SK-N-SH (cell line): ENCODE results near the gene MXRA8. TPM values are rescaled to one million over a fixed set of nuclear protein-coding genes. Genes with fewer than 3 reads are reported as not detected.
A peak's percentile ranks its signal among the peaks of the same experiment; 100 is the strongest.

Source experiments
- CTCF ChIA-PET: fragments of 300-600, 350-600 bp; formaldehyde crosslinking; extraction: SDS; loops from one replicate; lab custom pipeline; 2021; lab: Yijun Ruan, JAX
- POLR2A ChIA-PET: fragments of 350-600 bp; sonication (Branson Sonifier 250); formaldehyde crosslinking; extraction: SDS; loops from one replicate; lab custom pipeline; 2020; ENCODE audit warnings: antibody characterized with exemption, inconsistent platforms; lab: Yijun Ruan, JAX
- DNase-seq: peaks from one replicate; pipeline ENCODE4 v3.0.0; 2012
- H2AFZ ChIP-seq: fragments of 200-600 bp; sonication (generic); 2 replicates; pipeline ENCODE4 v1.8.1; 2016; ENCODE audit warnings: antibody characterized with exemption, mild to moderate bottlenecking, low read depth
- H3F3A ChIP-seq: fragments of 200-600 bp; sonication (generic); replicated peaks from 2 replicates; pipeline ENCODE3; 2016; ENCODE audit warnings: antibody characterized with exemption, mild to moderate bottlenecking; ENCODE audit not compliant: insufficient read depth
- H3K27ac ChIP-seq, 2 experiments: fragments of 200-500 bp in 1 of 2; fragments of 200-600 bp in 1 of 2; sonication (Bioruptor generic) in 1 of 2; sonication (generic), shearing (Covaris generic) in 1 of 2; 2 replicates each; pipeline versions ENCODE4 v1.5.1 to v1.6.1; 2014 to 2016; ENCODE audit warnings: low read depth in 2 of 2, inconsistent platforms in 1 of 2, low read length in 1 of 2, mild to moderate bottlenecking in 1 of 2, mixed read lengths in 1 of 2
- H3K27me3 ChIP-seq: fragments of 200-600 bp; sonication (generic), shearing (Covaris generic); 2 replicates; pipeline ENCODE4 v1.6.1; 2016; ENCODE audit warnings: mixed run types; ENCODE audit not compliant: insufficient read depth
- H3K36me3 ChIP-seq, 2 experiments: fragments of 200-500 bp in 1 of 2; fragments of 200-600 bp in 1 of 2; sonication (Bioruptor generic) in 1 of 2; sonication (generic) in 1 of 2; replicated peaks in 1 of 2; 2 replicates each; pipeline versions ENCODE3 to v1.5.1; 2014 to 2016; ENCODE audit warnings: low read length in 1 of 2, mild to moderate bottlenecking in 1 of 2; ENCODE audit not compliant: insufficient read depth in 2 of 2, control insufficient read depth in 1 of 2
- H3K4me1 ChIP-seq, 2 experiments: fragments of 200-500 bp in 1 of 2; fragments of 200-600 bp in 1 of 2; sonication (Bioruptor generic) in 1 of 2; sonication (generic), shearing (Covaris generic) in 1 of 2; 2 replicates each; pipeline versions ENCODE4 v1.5.1 to v1.6.1; 2014 to 2016; ENCODE audit warnings: low read depth in 1 of 2, low read length in 1 of 2, mixed run types in 1 of 2; ENCODE audit not compliant: insufficient read depth in 2 of 2, control insufficient read depth in 1 of 2
- H3K4me2 ChIP-seq: fragments of 200-600 bp; sonication (generic), shearing (Covaris generic); 2 replicates; pipeline ENCODE4 v1.6.1; 2017; ENCODE audit warnings: mixed run types
- H3K4me3 ChIP-seq, 2 experiments: fragments of 200-500 bp in 1 of 2; fragments of 200-600 bp in 1 of 2; sonication (Bioruptor generic) in 1 of 2; sonication (generic), shearing (Covaris generic) in 1 of 2; 2 replicates each; pipeline versions ENCODE4 v1.5.1 to v1.8.1; 2014 to 2016; ENCODE audit warnings: low read depth in 2 of 2, inconsistent platforms in 1 of 2, low read length in 1 of 2, mild to moderate bottlenecking in 1 of 2, mixed read lengths in 1 of 2, moderate library complexity in 1 of 2
- H3K79me2 ChIP-seq: fragments of 200-600 bp; sonication (generic); 2 replicates; pipeline ENCODE4 v1.8.1; 2017; ENCODE audit warnings: mild to moderate bottlenecking; ENCODE audit not compliant: insufficient read depth
- H3K9ac ChIP-seq: fragments of 200-600 bp; sonication (generic); 2 replicates; pipeline ENCODE4 v1.6.1; 2017; ENCODE audit warnings: mixed run types
- H3K9me2 ChIP-seq: fragments of 200-600 bp; sonication (generic); 2 replicates; pipeline ENCODE4 v1.6.1; 2017; ENCODE audit warnings: mixed run types
- H3K9me3 ChIP-seq: fragments of 200-600 bp; sonication (generic); 2 replicates; pipeline ENCODE4 v1.6.1; 2017; ENCODE audit warnings: mixed run types, mild to moderate bottlenecking, moderate library complexity
- H4K20me1 ChIP-seq: fragments of 200-600 bp; sonication (generic); 2 replicates; pipeline ENCODE4 v1.6.1; 2017; ENCODE audit warnings: mild to moderate bottlenecking, mixed run types; ENCODE audit not compliant: insufficient read depth
- EZH2phosphoT487 ChIP-seq: fragments of 200-600 bp; sonication (generic); IDR thresholded peaks from 2 replicates; pipeline ENCODE4 v1.6.1; 2017; ENCODE audit warnings: low read depth, mixed run types, mild to moderate bottlenecking, antibody characterized with exemption, moderate library complexity, borderline replicate concordance
- FOXJ3 ChIP-seq: sonication (generic); formaldehyde crosslinking; IDR thresholded peaks from 2 replicates; pipeline ENCODE4 v1.5.1; 2020; ENCODE audit warnings: mild to moderate bottlenecking, missing genetic modification reagents
- GATA2 ChIP-seq: sonication (generic); formaldehyde crosslinking; IDR thresholded peaks from 2 replicates; pipeline ENCODE4 v1.5.0; 2020; ENCODE audit warnings: mild to moderate bottlenecking, missing genetic modification reagents
- MAX ChIP-seq: IDR thresholded peaks from 2 replicates; pipeline ENCODE4 v1.4.0; 2012; ENCODE audit warnings: low read depth
- PBX3 ChIP-seq: IDR thresholded peaks from 2 replicates; pipeline ENCODE4; 2012
- POLR2AphosphoS5 ChIP-seq: IDR thresholded peaks from 2 replicates; pipeline ENCODE4 v1.6.1; 2012; ENCODE audit warnings: low read depth, low read length
- TAF1 ChIP-seq: IDR thresholded peaks from 2 replicates; pipeline ENCODE4 v1.6.1; 2012; ENCODE audit warnings: low read depth, mild to moderate bottlenecking, low read length, moderate library complexity, borderline replicate concordance
- WGBS: methylation state at CpG from one replicate; pipeline ENCODE4 v1.1.6; 2017; ENCODE audit warnings: low lambda C conversion rate; 5-methylcytosine and 5-hydroxymethylcytosine counted together
- polyA plus RNA-seq, 3 experiments: library from polyadenylated mRNA; depleted of rRNA; stranded (reverse); fragments of >200 nt; gene quantifications; 2 replicates each; pipeline ENCODE4 v1.2.3, GENCODE V29; 2012
- TF ChIP-seq, protein P1 (sequence below): fragments of 150-350 bp; IDR thresholded peaks from 2 replicates; pipeline ENCODE4 v1.6.1; 2016; ENCODE audit warnings: mild to moderate bottlenecking, low read depth, low read length

Gene MXRA8
- polyA plus RNA-seq, 1 of the 3 experiments (the other 2 are of a cell fraction): 2.5 TPM

- Histone ChIP-seq H2AFZ (no peak overlapping the region), H3K4me2 (no peak overlapping the region), H3K4me3 (no peak overlapping the region), H3F3A (peaks cover 9% of the 10 kb centered on the region), H3K79me2 (no peaks in the 10 kb centered on the region), H3K36me3 (no peaks in the 10 kb centered on the region), H3K9me2 (no peaks in the 10 kb centered on the region), H3K9me3 (no peaks in the 10 kb centered on the region), H3K4me1 (peaks cover 20 to 68% of the 10 kb centered on the region in 2 experiments; a peak in 3 of 4 replicates), H3K27ac (no peak overlapping the region; a peak in 1 of 4 replicates), H3K27me3 (no peaks in the 10 kb centered on the region), H3K9ac (no peak overlapping the region), H4K20me1 (no peaks in the 10 kb centered on the region)
- TF ChIP-seq GATA2 (CRISPR knock-in tag): no peak
- TF ChIP-seq TAF1: no peak
- DNase-seq: no peak
- POLR2A ChIA-PET: interaction anchor here (1.3 kb wide), 1 partner anchor 15 kb away, joined by 4 read pairs; no protein-coding TSS in a partner anchor
- CTCF ChIA-PET: interaction anchor here (5.1 kb wide), 1 partner anchor 16 kb away, joined by 48 read pairs; no protein-coding TSS in a partner anchor
- WGBS: 42% methylated on average over 8 of the region's 8 CpGs
These were observed 2.1 kb downstream of the MXRA8 start for GRCh38 chr1:1356166-1356795.

GRCh38 chr1:1355416-1355815 is 2.9 kb downstream of the MXRA8 start:
- no peaks in the 10 kb centered on the region for H4K20me1 ChIP-seq
- H2AFZ ChIP-seq: no peak overlapping the region
- peaks cover 13 to 59% of the 10 kb centered on the region in 2 experiments; a peak in 3 of 4 replicates for H3K4me1 ChIP-seq
- H3K27ac ChIP-seq: peak overlapping the region in 1 of 2 experiments; percentile 34; a peak in 1 of 4 replicates
- no peaks in the 10 kb centered on the region for H3K27me3 ChIP-seq
- H3K4me3 ChIP-seq: peak overlapping the region in 1 of 2 experiments; percentile 39; a peak in 2 of 4 replicates
- CTCF ChIA-PET: interaction anchor here (1.0 to 5.1 kb wide), 3 partner anchors 10 to 19 kb away, joined by 3 to 48 read pairs (median 10); partner anchors contain the start of gene AURKAIP1
- H3K4me2 ChIP-seq: no peak overlapping the region
- no peaks in the 10 kb centered on the region for H3K79me2 ChIP-seq
- H3K9me3 ChIP-seq: no peaks in the 10 kb centered on the region
- H3K9ac ChIP-seq: no peak overlapping the region
- 1% methylated on average over 15 of the region's 52 CpGs for WGBS
- H3K9me2 ChIP-seq: no peaks in the 10 kb centered on the region
- H3F3A ChIP-seq: peaks cover 9% of the 10 kb centered on the region
- no peaks in the 10 kb centered on the region for H3K36me3 ChIP-seq
- POLR2A ChIA-PET: interaction anchor here (1.0 to 1.3 kb wide), 2 partner anchors 16 to 20 kb away, joined by 4 to 6 read pairs; partner anchors contain the start of gene AURKAIP1
- peak; percentile 87 for DNase-seq
- peak; percentile 60; the same call in 1 of the 2 replicates for TF ChIP-seq MAX
- no peak for TF ChIP-seq FOXJ3 (CRISPR knock-in tag)

- Histone ChIP-seq H3K79me2 (no peaks in the 10 kb centered on the region), H3K9me3 (no peaks in the 10 kb centered on the region), H3F3A (peaks cover 9% of the 10 kb centered on the region), H4K20me1 (no peaks in the 10 kb centered on the region), H3K4me2 (no peak overlapping the region), H3K36me3 (no peaks in the 10 kb centered on the region), H2AFZ (no peak overlapping the region), H3K27me3 (no peaks in the 10 kb centered on the region), H3K9ac (no peak overlapping the region), H3K4me1 (peaks cover 7 to 51% of the 10 kb centered on the region in 2 experiments; a peak in 2 of 4 replicates), H3K9me2 (no peaks in the 10 kb centered on the region), H3K4me3 (peak overlapping the region in 1 of 2 experiments; percentile 31; a peak in 1 of 4 replicates), H3K27ac (no peak overlapping the region)
- WGBS: no CpG with 5 or more reads among the region's 116 CpGs
- POLR2A ChIA-PET: interaction anchor here (1.0 to 1.3 kb wide), 2 partner anchors 17 to 21 kb away, joined by 4 to 6 read pairs; partner anchors contain the start of gene AURKAIP1
- CTCF ChIA-PET: interaction anchor here (1.0 to 5.1 kb wide), 3 partner anchors 9 to 20 kb away, joined by 3 to 48 read pairs (median 10); partner anchors contain the start of gene AURKAIP1
- TF ChIP-seq, protein P1, sequence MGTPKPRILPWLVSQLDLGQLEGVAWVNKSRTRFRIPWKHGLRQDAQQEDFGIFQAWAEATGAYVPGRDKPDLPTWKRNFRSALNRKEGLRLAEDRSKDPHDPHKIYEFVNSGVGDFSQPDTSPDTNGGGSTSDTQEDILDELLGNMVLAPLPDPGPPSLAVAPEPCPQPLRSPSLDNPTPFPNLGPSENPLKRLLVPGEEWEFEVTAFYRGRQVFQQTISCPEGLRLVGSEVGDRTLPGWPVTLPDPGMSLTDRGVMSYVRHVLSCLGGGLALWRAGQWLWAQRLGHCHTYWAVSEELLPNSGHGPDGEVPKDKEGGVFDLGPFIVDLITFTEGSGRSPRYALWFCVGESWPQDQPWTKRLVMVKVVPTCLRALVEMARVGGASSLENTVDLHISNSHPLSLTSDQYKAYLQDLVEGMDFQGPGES: no peak
- TF ChIP-seq POLR2AphosphoS5 (no peak), EZH2phosphoT487 (no peak), PBX3 (peak; percentile 15; the same call in 1 of the 2 replicates)
- DNase-seq: peak; percentile 63
These were observed 3.8 kb downstream of the MXRA8 start for GRCh38 chr1:1354271-1355247.
